Neural cell (in vitro differentiated cells): ENCODE measurements around the gene CHTF18. TPM values are rescaled to one million over a fixed set of nuclear protein-coding genes. Genes with fewer than 3 reads are reported as not detected.
A peak's percentile ranks its signal among the peaks of the same experiment; 100 is the strongest.

Source experiments
- H2AFZ ChIP-seq: fragments of 200-600, 300-800 bp; sonication (generic), shearing (Covaris generic); 2 replicates; pipeline ENCODE4 v1.6.0; 2014; ENCODE audit warnings: low read depth, mild to moderate bottlenecking, antibody characterized with exemption, low read length, moderate library complexity
- H3F3A ChIP-seq: fragments of 200-600 bp; shearing (Covaris generic); 2 replicates; pipeline ENCODE4 v1.6.1; 2016; ENCODE audit warnings: mild to moderate bottlenecking, moderate library complexity, mixed read lengths, antibody characterized with exemption, low read length; ENCODE audit not compliant: insufficient read depth, poor library complexity, severe bottlenecking
- H3K27ac ChIP-seq: fragments of 200-600, 300-800 bp; sonication (generic), shearing (Covaris generic); 2 replicates; pipeline ENCODE4 v1.5.1; 2014; ENCODE audit warnings: mild to moderate bottlenecking, low read length, moderate library complexity
- H3K27me3 ChIP-seq: fragments of 300-800, 200-600 bp; sonication (generic), shearing (Covaris generic); 2 replicates; pipeline ENCODE4 v1.6.0; 2014; ENCODE audit warnings: mild to moderate bottlenecking, low read depth, low read length, moderate library complexity; ENCODE audit not compliant: insufficient read depth
- H3K36me3 ChIP-seq: fragments of 300-800, 200-600 bp; sonication (generic), shearing (Covaris generic); 2 replicates; pipeline ENCODE4 v1.5.1; 2014; ENCODE audit warnings: mild to moderate bottlenecking, antibody characterized with exemption, low read length, moderate library complexity; ENCODE audit not compliant: insufficient read depth
- H3K4me2 ChIP-seq: fragments of 300-800, 200-600 bp; sonication (generic), shearing (Covaris generic); 2 replicates; pipeline ENCODE4 v1.6.0; 2014; ENCODE audit warnings: mild to moderate bottlenecking, low read length
- H3K4me3 ChIP-seq: fragments of 300-800, 200-600 bp; sonication (generic), shearing (Covaris generic); 2 replicates; pipeline ENCODE4 v1.5.1; 2014; ENCODE audit warnings: mild to moderate bottlenecking, low read length, moderate library complexity
- H3K79me2 ChIP-seq: fragments of 200-600 bp; shearing (Covaris generic); replicated peaks from 2 replicates; pipeline ENCODE4 v1.6.0; 2014; ENCODE audit warnings: mild to moderate bottlenecking, low read length, moderate library complexity; ENCODE audit not compliant: insufficient read depth
- H3K9ac ChIP-seq: fragments of 300-800, 200-600 bp; sonication (generic), shearing (Covaris generic); 2 replicates; pipeline ENCODE4 v1.6.1; 2016; ENCODE audit warnings: mild to moderate bottlenecking, low read length, mixed read lengths
- H3K9me2 ChIP-seq: fragments of 200-600 bp; shearing (Covaris generic); 2 replicates; pipeline ENCODE4 v1.6.1; 2016; ENCODE audit warnings: mild to moderate bottlenecking, low read length, mixed read lengths; ENCODE audit not compliant: insufficient read depth
- H3K9me3 ChIP-seq: fragments of 200-600, 300-800 bp; sonication (generic), shearing (Covaris generic); 2 replicates; pipeline ENCODE4 v1.6.1; 2016; ENCODE audit warnings: mild to moderate bottlenecking, mixed run types, low read length, moderate library complexity, mixed read lengths
- H4K20me1 ChIP-seq: fragments of 200-600 bp; shearing (Covaris generic); 2 replicates; pipeline ENCODE4 v1.6.1; 2016; ENCODE audit warnings: mild to moderate bottlenecking, mixed run types; ENCODE audit not compliant: insufficient read depth
- CTCF ChIP-seq: fragments of 450-650 bp; IDR thresholded peaks from 2 replicates; pipeline ENCODE4 v1.5.1; 2014; ENCODE audit warnings: antibody characterized with exemption, mild to moderate bottlenecking, moderate library complexity; ENCODE audit not compliant: poor library complexity, severe bottlenecking
- EP300 ChIP-seq: fragments of 450-650 bp; conservative IDR thresholded peaks from 2 replicates; pipeline ENCODE4 v1.6.1; 2014; ENCODE audit warnings: antibody characterized with exemption, mild to moderate bottlenecking, moderate library complexity; ENCODE audit not compliant: poor library complexity, severe bottlenecking
- EZH2 ChIP-seq: fragments of 200-600, 300-800 bp; shearing (Covaris generic), sonication (generic); IDR thresholded peaks from 2 replicates; pipeline ENCODE4 v1.6.1; 2014; ENCODE audit warnings: antibody characterized with exemption, low read length, borderline replicate concordance, mild to moderate bottlenecking; ENCODE audit not compliant: insufficient read depth, poor library complexity, severe bottlenecking
- MXI1 ChIP-seq: fragments of 450-650 bp; conservative IDR thresholded peaks from 2 replicates; pipeline ENCODE4 v1.6.1; 2014; ENCODE audit warnings: antibody characterized with exemption, mild to moderate bottlenecking; ENCODE audit not compliant: poor library complexity, severe bottlenecking
- POLR2AphosphoS5 ChIP-seq: IDR thresholded peaks from 2 replicates; pipeline ENCODE4 v1.6.1; 2012
- RAD21 ChIP-seq: fragments of 450-650 bp; conservative IDR thresholded peaks from 2 replicates; pipeline ENCODE4 v1.6.1; 2014; ENCODE audit warnings: antibody characterized with exemption, mild to moderate bottlenecking, moderate library complexity
- SMC3 ChIP-seq: fragments of 450-650 bp; conservative IDR thresholded peaks from 2 replicates; pipeline ENCODE4 v1.6.1; 2014; ENCODE audit warnings: antibody characterized with exemption, mild to moderate bottlenecking, moderate library complexity; ENCODE audit not compliant: poor library complexity
- TAF1 ChIP-seq: IDR thresholded peaks from 2 replicates; pipeline ENCODE4 v1.6.1; 2012; ENCODE audit warnings: low read depth
- polyA plus RNA-seq: library from polyadenylated mRNA; depleted of rRNA; stranded (reverse); fragments of >200 nt; gene quantifications from 2 replicates; pipeline ENCODE4 v1.2.3, GENCODE V29; 2014
- TF ChIP-seq, protein P1 (sequence below): IDR thresholded peaks from 2 replicates; pipeline ENCODE4 v1.6.1; 2012; ENCODE audit warnings: borderline replicate concordance

Gene CHTF18
- polyA plus RNA-seq, 1 donor from 2014 or later, result 31.2 TPM

DNA sequence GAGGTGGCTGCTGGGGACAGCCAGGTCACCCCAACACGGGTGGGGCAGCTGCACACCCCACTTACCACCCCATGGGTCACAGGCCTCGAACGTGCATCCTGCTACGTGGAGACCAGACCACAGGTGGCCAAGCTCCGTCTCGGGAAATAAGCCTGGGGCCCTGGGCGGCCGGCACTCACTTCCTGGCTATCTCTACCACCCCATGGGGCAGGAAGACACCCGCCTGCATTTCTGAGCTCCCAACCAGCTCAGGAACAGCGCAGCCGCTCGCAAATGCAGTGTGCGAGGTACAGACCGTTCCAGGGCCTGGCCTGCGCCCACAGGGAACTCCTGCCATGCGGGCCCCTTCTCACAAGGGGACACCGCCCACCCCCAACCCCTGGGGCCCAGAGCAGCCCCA lies 17.1 kb downstream of the CHTF18 start:
- Histone ChIP-seq H3F3A (no peaks in the 10 kb centered on the region), H3K4me3 (no peak overlapping the region), H4K20me1 (no peaks in the 10 kb centered on the region), H3K27me3 (peaks cover 9% of the 10 kb centered on the region), H3K79me2 (no peaks in the 10 kb centered on the region), H2AFZ (no peak overlapping the region), H3K9me2 (no peaks in the 10 kb centered on the region), H3K9me3 (no peaks in the 10 kb centered on the region), H3K4me2 (no peak overlapping the region), H3K36me3 (no peaks in the 10 kb centered on the region), H3K9ac (no peak overlapping the region), H3K27ac (no peak overlapping the region)
- TF ChIP-seq EZH2 (no peak), CTCF (no peak), MXI1 (no peak), EP300 (no peak), RAD21 (no peak), TAF1 (no peak), POLR2AphosphoS5 (no peak), SMC3 (no peak)
- TF ChIP-seq, protein P1, sequence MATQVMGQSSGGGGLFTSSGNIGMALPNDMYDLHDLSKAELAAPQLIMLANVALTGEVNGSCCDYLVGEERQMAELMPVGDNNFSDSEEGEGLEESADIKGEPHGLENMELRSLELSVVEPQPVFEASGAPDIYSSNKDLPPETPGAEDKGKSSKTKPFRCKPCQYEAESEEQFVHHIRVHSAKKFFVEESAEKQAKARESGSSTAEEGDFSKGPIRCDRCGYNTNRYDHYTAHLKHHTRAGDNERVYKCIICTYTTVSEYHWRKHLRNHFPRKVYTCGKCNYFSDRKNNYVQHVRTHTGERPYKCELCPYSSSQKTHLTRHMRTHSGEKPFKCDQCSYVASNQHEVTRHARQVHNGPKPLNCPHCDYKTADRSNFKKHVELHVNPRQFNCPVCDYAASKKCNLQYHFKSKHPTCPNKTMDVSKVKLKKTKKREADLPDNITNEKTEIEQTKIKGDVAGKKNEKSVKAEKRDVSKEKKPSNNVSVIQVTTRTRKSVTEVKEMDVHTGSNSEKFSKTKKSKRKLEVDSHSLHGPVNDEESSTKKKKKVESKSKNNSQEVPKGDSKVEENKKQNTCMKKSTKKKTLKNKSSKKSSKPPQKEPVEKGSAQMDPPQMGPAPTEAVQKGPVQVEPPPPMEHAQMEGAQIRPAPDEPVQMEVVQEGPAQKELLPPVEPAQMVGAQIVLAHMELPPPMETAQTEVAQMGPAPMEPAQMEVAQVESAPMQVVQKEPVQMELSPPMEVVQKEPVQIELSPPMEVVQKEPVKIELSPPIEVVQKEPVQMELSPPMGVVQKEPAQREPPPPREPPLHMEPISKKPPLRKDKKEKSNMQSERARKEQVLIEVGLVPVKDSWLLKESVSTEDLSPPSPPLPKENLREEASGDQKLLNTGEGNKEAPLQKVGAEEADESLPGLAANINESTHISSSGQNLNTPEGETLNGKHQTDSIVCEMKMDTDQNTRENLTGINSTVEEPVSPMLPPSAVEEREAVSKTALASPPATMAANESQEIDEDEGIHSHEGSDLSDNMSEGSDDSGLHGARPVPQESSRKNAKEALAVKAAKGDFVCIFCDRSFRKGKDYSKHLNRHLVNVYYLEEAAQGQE, result no peak

DNA sequence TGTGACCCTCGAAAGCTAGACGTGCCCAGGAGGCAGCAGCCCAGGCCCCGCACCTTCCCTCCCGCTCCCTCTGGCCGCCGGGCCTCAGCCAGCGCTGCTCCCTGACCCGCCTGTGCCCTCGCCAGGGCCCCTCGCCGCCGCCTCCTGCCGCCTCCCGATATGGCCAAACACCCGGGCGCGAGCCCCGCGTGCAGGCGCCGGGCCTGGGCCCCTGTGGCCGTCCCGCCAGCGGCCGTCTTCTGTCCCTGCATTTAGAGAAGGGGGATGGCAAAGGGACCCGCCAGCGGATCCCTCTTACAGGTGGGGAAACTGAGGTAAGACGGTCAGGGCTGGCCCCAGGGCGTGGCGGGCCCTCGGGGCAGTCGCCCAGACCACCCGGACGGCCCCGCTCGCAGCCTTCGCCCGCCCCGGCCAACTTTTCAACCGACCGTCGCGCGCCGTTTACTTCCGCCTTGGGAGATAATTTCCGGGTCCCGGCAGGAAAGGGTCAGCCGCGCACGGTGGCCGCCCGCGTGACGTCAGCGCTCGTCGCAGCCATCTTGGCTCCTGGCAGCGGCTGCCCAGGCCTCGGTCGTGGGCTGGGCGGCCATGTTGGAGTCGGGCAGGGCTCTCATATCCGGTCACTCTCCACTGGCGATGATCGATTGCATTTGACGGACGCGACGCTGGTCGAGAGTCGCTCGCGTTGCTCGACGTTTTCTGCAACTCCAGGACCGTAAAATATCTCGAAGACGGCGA lies 19.1 kb downstream of the CHTF18 start:
- Histone ChIP-seq H3K79me2 (no peaks in the 10 kb centered on the region), H3K27ac (peak overlapping the region; percentile 80), H4K20me1 (no peaks in the 10 kb centered on the region), H3K9me2 (no peaks in the 10 kb centered on the region), H3K9ac (peak overlapping the region; percentile 88), H3F3A (no peaks in the 10 kb centered on the region), H3K4me3 (peak overlapping the region; percentile 86), H3K9me3 (no peaks in the 10 kb centered on the region), H3K36me3 (no peaks in the 10 kb centered on the region), H3K4me2 (peak overlapping the region; percentile 82), H3K27me3 (no peaks in the 10 kb centered on the region), H2AFZ (peak overlapping the region; percentile 99)
- TF ChIP-seq TAF1 (peak; percentile 53), EP300 (peak; percentile 58), MXI1 (peak; percentile 65), RAD21 (peak; percentile 23), CTCF (peak; percentile 17), POLR2AphosphoS5 (peak; percentile 81), EZH2 (no peak), SMC3 (no peak)
- TF ChIP-seq, protein P1, result peak; percentile 40
